ENCODE measurements around the gene KLHL6. TPM values are rescaled to one million over a fixed set of nuclear protein-coding genes. Genes with fewer than 3 reads are reported as not detected.

KLHL6 gene
- total RNA-seq, 1 experiment from 2014 or later: not detected

GRCh38 chr3:183475016-183475763 is 80.3 kb downstream of the KLHL6 start:
- no peak for DNase-seq (ENCODE audit: low spot score)
- CTCF ChIA-PET: no interaction called here
- no peak overlapping the region for H3K4me3 ChIP-seq (ENCODE audit: low read depth, low read length, poor library complexity, severe bottlenecking)
- H3K9me3 ChIP-seq (ENCODE audit: low read depth, low read length, poor library complexity, severe bottlenecking): no peaks in the 10 kb centered on the region
- TF ChIP-seq CTCF (conservative IDR thresholded peaks at IDR 0.05; ENCODE audit: low read depth, low read length): no peak
- TF ChIP-seq EZH2 (IDR thresholded peaks at IDR 0.05; ENCODE audit: borderline replicate concordance, low read depth, low read length, poor library complexity, severe bottlenecking): no peak
- H3K27ac ChIP-seq (ENCODE audit: low read depth, low read length, poor library complexity, severe bottlenecking): no peak overlapping the region
- no peaks in the 10 kb centered on the region for H3K36me3 ChIP-seq (ENCODE audit: insufficient read depth, low read length, poor library complexity, severe bottlenecking)
- POLR2A ChIA-PET (ENCODE audit: low non-redundant PET): no interaction called here
- peaks cover 5% of the 10 kb centered on the region for H3K27me3 ChIP-seq (replicated peaks; ENCODE audit: insufficient read depth, low read depth, low read length, poor library complexity)
- no TSS peak for BruUV-seq (replicated peaks)
- H3K4me1 ChIP-seq (ENCODE audit: insufficient read depth, low read length, poor library complexity, severe bottlenecking): no peaks in the 10 kb centered on the region
- intact Hi-C loops (cut with micrococcal nuclease; ENCODE audit: unreplicated experiment): loop anchor here (5.0 kb wide), 1 partner anchor 407 kb away; the partner anchor contains the start of gene PARL

- CTCF ChIA-PET: interaction anchor here (0.6 kb wide), 1 partner anchor 244 kb away, joined by 4 read pairs; no protein-coding TSS in a partner anchor
- DNase-seq (ENCODE audit: low spot score): no peak
- Histone ChIP-seq H3K9me3 (ENCODE audit: low read depth, low read length, poor library complexity, severe bottlenecking) (no peaks in the 10 kb centered on the region), H3K36me3 (ENCODE audit: insufficient read depth, low read length, poor library complexity, severe bottlenecking) (no peaks in the 10 kb centered on the region), H3K4me1 (ENCODE audit: insufficient read depth, low read length, poor library complexity, severe bottlenecking) (no peaks in the 10 kb centered on the region), H3K4me3 (ENCODE audit: low read depth, low read length, poor library complexity, severe bottlenecking) (no peak overlapping the region), H3K27me3 (replicated peaks; ENCODE audit: insufficient read depth, low read depth, low read length, poor library complexity) (peaks cover 5% of the 10 kb centered on the region), H3K27ac (ENCODE audit: low read depth, low read length, poor library complexity, severe bottlenecking) (no peak overlapping the region)
- no TSS peak for BruUV-seq (replicated peaks)
- POLR2A ChIA-PET (ENCODE audit: low non-redundant PET): no interaction called here
- intact Hi-C loops (cut with micrococcal nuclease; ENCODE audit: unreplicated experiment): no loop called here
- no peak for TF ChIP-seq CTCF (conservative IDR thresholded peaks at IDR 0.05; ENCODE audit: low read depth, low read length)
- TF ChIP-seq EZH2 (IDR thresholded peaks at IDR 0.05; ENCODE audit: borderline replicate concordance, low read depth, low read length, poor library complexity, severe bottlenecking): no peak
Observed at GRCh38 chr3:183473969-183474368, 81.5 kb downstream of the KLHL6 start.

GRCh38 chr3:183472155-183472554 is 83.4 kb downstream of the KLHL6 start:
- intact Hi-C loops (cut with micrococcal nuclease; ENCODE audit: unreplicated experiment): no loop called here
- Histone ChIP-seq H3K27me3 (replicated peaks; ENCODE audit: insufficient read depth, low read depth, low read length, poor library complexity) (peaks cover 5% of the 10 kb centered on the region), H3K4me3 (ENCODE audit: low read depth, low read length, poor library complexity, severe bottlenecking) (no peak overlapping the region), H3K27ac (ENCODE audit: low read depth, low read length, poor library complexity, severe bottlenecking) (no peak overlapping the region), H3K4me1 (ENCODE audit: insufficient read depth, low read length, poor library complexity, severe bottlenecking) (no peaks in the 10 kb centered on the region), H3K36me3 (ENCODE audit: insufficient read depth, low read length, poor library complexity, severe bottlenecking) (no peaks in the 10 kb centered on the region), H3K9me3 (ENCODE audit: low read depth, low read length, poor library complexity, severe bottlenecking) (no peaks in the 10 kb centered on the region)
- no peak for DNase-seq (ENCODE audit: low spot score)
- TF ChIP-seq EZH2 (IDR thresholded peaks at IDR 0.05; ENCODE audit: borderline replicate concordance, low read depth, low read length, poor library complexity, severe bottlenecking): no peak
- no peak for TF ChIP-seq CTCF (conservative IDR thresholded peaks at IDR 0.05; ENCODE audit: low read depth, low read length)
- ChIA-PET POLR2A (ENCODE audit: low non-redundant PET) (no interaction called here), CTCF (no interaction called here)
- no TSS peak for BruUV-seq (replicated peaks)

All from A673 (cell line).